ENCODE results near the gene RALGPS1. TPM values are rescaled to one million over a fixed set of nuclear protein-coding genes. Genes with fewer than 3 reads are reported as not detected.

Gene RALGPS1
- total RNA-seq (2022; extraction: Qiagen RNA extraction; ENCODE audit: low read depth), result 1.3 to 4.0 TPM (median 2.0 TPM) in 5 replicates

DNA sequence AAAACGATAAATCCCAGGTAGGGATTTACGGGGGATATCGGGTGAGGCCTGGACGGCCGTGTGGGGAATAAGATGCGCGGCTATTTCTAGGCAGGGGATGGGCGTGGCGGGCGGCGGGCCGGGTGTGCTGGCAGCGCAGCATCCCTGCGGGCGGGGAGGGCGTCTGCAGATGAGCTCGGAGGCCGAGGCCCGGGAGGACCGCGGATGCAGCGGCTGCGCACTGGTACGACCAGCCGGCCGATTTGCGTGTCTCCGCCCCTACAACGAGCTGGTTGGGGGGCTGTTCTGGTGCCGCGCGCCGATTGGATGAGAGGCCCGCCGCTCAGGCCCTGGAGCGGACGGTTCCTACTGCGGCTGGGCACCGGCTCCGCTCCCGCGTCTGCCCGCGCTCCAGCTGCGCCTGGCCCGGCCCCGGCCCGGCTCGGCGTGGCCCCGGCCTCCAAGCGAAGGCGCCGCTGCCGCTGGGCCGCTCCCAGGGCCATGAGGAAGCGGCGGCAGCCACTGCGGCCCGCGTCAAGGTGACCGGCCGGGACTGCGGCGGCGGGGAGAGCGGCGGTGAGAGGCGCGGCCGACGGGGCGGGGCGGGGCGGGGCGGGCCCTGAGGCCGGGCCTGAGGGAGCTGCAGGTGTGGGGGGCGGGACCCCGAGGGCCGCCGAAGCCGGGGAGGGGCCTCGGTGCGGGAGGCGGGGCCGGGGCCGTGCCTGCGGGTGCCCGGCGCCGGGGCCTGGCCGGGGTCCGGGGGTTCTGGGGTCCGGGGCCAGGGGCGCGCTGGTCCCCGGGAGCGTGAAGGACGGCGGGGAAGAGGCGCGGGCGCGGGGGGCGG lies at the start of gene RALGPS1:
Gene RALGPS1 (plus strand): TSS at position 325 of the 823 bp plus-strand sequence. CDS start 47,508 bp downstream, outside the sequence.

DNA sequence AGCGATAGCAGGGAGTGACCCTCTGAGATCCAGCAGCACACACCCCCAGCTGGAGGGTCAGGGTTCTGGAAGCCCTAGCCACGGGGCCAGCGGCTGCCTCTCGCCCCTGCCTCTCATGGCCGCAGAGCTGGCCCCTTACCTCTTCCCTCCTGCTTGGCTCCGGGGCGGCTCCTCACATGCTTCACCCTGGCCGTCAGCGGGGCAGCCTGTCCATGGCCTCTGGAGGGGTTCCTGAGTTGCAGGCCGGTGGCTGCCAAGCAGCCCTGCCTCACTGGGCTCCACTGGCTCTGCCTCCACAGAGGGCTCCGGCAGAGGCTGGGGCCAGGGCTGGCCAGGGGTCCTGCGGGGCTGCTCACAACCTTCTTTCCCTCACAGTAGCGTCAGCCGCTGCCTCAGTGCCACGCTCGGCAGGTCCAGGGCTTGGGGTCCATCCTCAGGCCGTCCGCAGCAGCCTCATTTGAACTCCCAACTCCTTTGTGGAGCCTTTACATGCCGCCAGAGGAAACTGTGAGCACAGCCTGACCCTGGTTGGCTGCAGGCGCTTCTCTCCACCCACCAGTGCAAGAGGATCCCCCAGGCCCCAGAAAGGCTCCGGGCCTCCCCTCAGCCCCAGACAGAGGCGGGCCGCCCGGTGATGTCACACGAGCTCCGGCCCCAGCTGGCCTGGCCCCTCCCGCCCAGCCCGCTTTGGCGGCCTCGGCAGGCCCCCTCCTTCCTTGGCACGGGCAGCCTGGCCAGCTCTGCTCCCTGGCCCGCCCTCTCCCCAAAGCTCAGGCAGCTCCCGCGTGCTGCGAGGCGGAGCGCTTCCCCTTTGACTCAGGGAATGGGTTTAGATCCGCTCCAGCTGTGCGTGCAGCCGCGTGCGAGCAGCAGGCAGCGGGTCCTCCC lies 207.8 kb downstream of the RALGPS1 start, which contains the start of gene ANGPTL2:
Gene ANGPTL2 (minus strand): TSS at position 460 of the 888 bp plus-strand sequence. CDS start 13,904 bp downstream, outside the sequence.

GRCh38 chr9:127264462-127265219 lies 350.1 kb downstream of the RALGPS1 start, which contains the start of gene GARNL3:
Gene GARNL3, plus strand, starts transcription at chr9:127264774. Its CDS starts 104 bp downstream, at chr9:127264878.

Other genes starting within 250 kb of the RALGPS1 start
- 5.4 to 8.6 TPM (median 6.2 TPM) in 5 replicates for gene ZBTB43, start 109.7 kb upstream of the RALGPS1 start, total RNA-seq (2022; extraction: Qiagen RNA extraction; ENCODE audit: low read depth)
- 3.1 to 4.6 TPM (median 3.3 TPM) in 5 replicates for gene ZBTB34, start 54.1 kb upstream of the RALGPS1 start, total RNA-seq (2022; extraction: Qiagen RNA extraction; ENCODE audit: low read depth)
- gene ANGPTL2, start 207.9 kb downstream of the RALGPS1 start, total RNA-seq (2022; extraction: Qiagen RNA extraction; ENCODE audit: low read depth), result not detected in 5 replicates

All from A549 treated with CpdA at 1 μM for 4 hours (cell line).